Adrenal gland (tissue), 12 donors: ENCODE data around the gene COPZ1. TPM values are rescaled to one million over a fixed set of nuclear protein-coding genes. Genes with fewer than 3 reads are reported as not detected.
A peak's percentile ranks its signal among the peaks of the same experiment; 100 is the strongest.

ENCODE experiments used
- DNase-seq, 7 donors: peaks; one replicate each; pipeline ENCODE4 v3.0.0-alpha.2; 2019 to 2020
- H3K27ac ChIP-seq, 5 donors: fragments of 200-600 bp; sonication (generic) in 4 of 5; 1 replicate in 3 of 5; 2 replicates in 2 of 5; pipeline versions ENCODE4 v1.5.1 to v1.8.0; 2016 to 2020; ENCODE audit warnings: mild to moderate bottlenecking in 1 of 5
- H3K27me3 ChIP-seq: fragments of 200-600 bp; 2 replicates; pipeline ENCODE4 v1.8.0; 2021
- H3K36me3 ChIP-seq, 2 donors: fragments of 200-600 bp; replicated peaks in 1 of 2; 1 replicate in 1 of 2; 2 replicates in 1 of 2; pipeline versions ENCODE4 v1.5.1 to v1.8.0; 2018 to 2022
- H3K4me1 ChIP-seq, 2 donors: fragments of 200-600 bp; replicated peaks in 1 of 2; 1 replicate in 1 of 2; 2 replicates in 1 of 2; pipeline versions ENCODE4 v1.5.1 to v1.8.0; 2018 to 2021
- H3K4me3 ChIP-seq, 4 donors: fragments of 200-600 bp; sonication (generic) in 3 of 4; one replicate each; pipeline ENCODE4 v1.5.1; 2016 to 2018
- H3K9me3 ChIP-seq, 3 donors: fragments of 200-600 bp; sonication (generic) in 1 of 3; replicated peaks in 1 of 3; 1 replicate in 2 of 3; 2 replicates in 1 of 3; pipeline versions ENCODE4 v1.5.1 to v1.8.0; 2016 to 2021
- CTCF ChIP-seq, 6 experiments: fragments of 450-650 bp in 4 of 6; fragments of 200-600 bp in 2 of 6; sonication (generic) in 1 of 6; IDR thresholded peaks; 1 replicate in 5 of 6; 2 replicates in 1 of 6; pipeline versions ENCODE4 v1.5.1 to v1.8.0; 2016 to 2021; ENCODE audit warnings: antibody characterized with exemption in 6 of 6, mild to moderate bottlenecking in 2 of 6, moderate library complexity in 1 of 6
- POLR2A ChIP-seq, 2 donors: fragments of 450-650 bp; IDR thresholded peaks; one replicate each; pipeline ENCODE4 v1.6.1; 2017; ENCODE audit warnings: antibody characterized with exemption in 2 of 2, mild to moderate bottlenecking in 2 of 2, moderate library complexity in 1 of 2
- WGBS, 4 donors: extraction: QIAGEN DNeasy Blood & Tissue Kit in 2 of 4; methylation state at CpG; one replicate each; pipeline versions ENCODE4 v1.1.5 to v1.1.7; 2013 to 2017; 5-methylcytosine and 5-hydroxymethylcytosine counted together
- intact Hi-C, 2 donors: fragments of 100-400 bp; cut with DNase I; formaldehyde crosslinking; loops; one replicate each; pipeline versions ENCODE4 v1.14.1 to v1.15.0; 2022 to 2023
- polyA plus RNA-seq, 3 donors: library from polyadenylated mRNA; stranded (reverse); fragments of 200-250 nt in 2 of 3; fragments of 350-450 nt in 1 of 3; fragmentation: Illumina TruSeq in 1 of 3; extraction: RNeasy Lipid Tissue Mini Kit (QIAGEN cat#74804) in 1 of 3; gene quantifications; one replicate each; pipeline ENCODE4 v1.2.3, GENCODE V29; 2013 to 2014
- total RNA-seq, 9 donors: library from RNA; depleted of rRNA in 4 of 9; stranded (reverse); fragments of >200 nt in 4 of 9; fragments of 120-200 nt in 1 of 9; fragmentation: NEBNext Ultra II Directional in 1 of 9; extraction: Animal tissue kit (Norgen Biotek cat#: 25700) in 1 of 9; gene quantifications; one replicate each; pipeline versions ENCODE4 v1.1.0 to v1.2.4, GENCODE V29; 2013 to 2023
- donor health status: healthy with polysubstance abuse.
- donor health status: Bipolar disorder and iron deficiency.
- donor health status: DM: yes; HTN: yes; CAD: no.
- donor health status: DM: no; HTN: no; CAD: no.
- donor health status: DM: no; HTN: no; CAD: no.
- donor health status: DM: yes; HTN: yes; CAD: no.

The COPZ1 gene
- total and polyA plus RNA-seq, 12 donors, result 54.7 to 252 (median 152) TPM

GRCh38 chr12:54392485-54393206, 67.7 kb downstream of the COPZ1 start:
- no peaks in the 10 kb centered on the region for H3K27me3 ChIP-seq
- no peak overlapping the region for H3K4me3 ChIP-seq
- H3K36me3 ChIP-seq, result peaks cover 0 to 32% of the 10 kb centered on the region in 2 donors
- intact Hi-C loops, result no loop called here
- no peaks in the 10 kb centered on the region for H3K4me1 ChIP-seq
- H3K9me3 ChIP-seq, result no peaks in the 10 kb centered on the region
- no peak for DNase-seq
- no peak overlapping the region for H3K27ac ChIP-seq
- 85 to 89% (median 86%) methylated on average over 8 of the region's 8 CpGs for WGBS, 4 donors
- TF ChIP-seq POLR2A (IDR thresholded peaks at IDR 0.05), result no peak
- TF ChIP-seq CTCF (IDR thresholded peaks at IDR 0.05), result no peak

GRCh38 chr12:54393207-54393609, 68.3 kb downstream of the COPZ1 start:
- H3K27me3 ChIP-seq, result no peaks in the 10 kb centered on the region
- H3K27ac ChIP-seq, result no peak overlapping the region
- peaks cover 0 to 37% of the 10 kb centered on the region in 2 donors for H3K36me3 ChIP-seq
- H3K4me1 ChIP-seq, result no peaks in the 10 kb centered on the region
- TF ChIP-seq POLR2A (IDR thresholded peaks at IDR 0.05) (no peak), CTCF (IDR thresholded peaks at IDR 0.05) (no peak)
- DNase-seq, result no peak
- no peaks in the 10 kb centered on the region for H3K9me3 ChIP-seq
- 56 to 70% (median 61%) methylated on average over 5 to 6 of the region's 6 CpGs for WGBS, 4 donors
- no peak overlapping the region for H3K4me3 ChIP-seq
- intact Hi-C loops, result no loop called here

GRCh38 chr12:54393743-54394142, 68.8 kb downstream of the COPZ1 start:
- 64 to 79% (median 67%) methylated on average over 3 of the region's 3 CpGs for WGBS, 4 donors
- no peak overlapping the region for H3K4me3 ChIP-seq
- H3K36me3 ChIP-seq, result peaks cover 0 to 43% of the 10 kb centered on the region in 2 donors
- intact Hi-C loops, result no loop called here
- no peaks in the 10 kb centered on the region for H3K9me3 ChIP-seq
- no peaks in the 10 kb centered on the region for H3K4me1 ChIP-seq
- no peaks in the 10 kb centered on the region for H3K27me3 ChIP-seq
- DNase-seq, result no peak
- TF ChIP-seq POLR2A (IDR thresholded peaks at IDR 0.05) (no peak), CTCF (IDR thresholded peaks at IDR 0.05) (no peak)
- H3K27ac ChIP-seq, result no peak overlapping the region

GRCh38 chr12:54394281-54394719, 69.4 kb downstream of the COPZ1 start:
- H3K4me3 ChIP-seq, result no peak overlapping the region
- intact Hi-C loops, result no loop called here
- no peaks in the 10 kb centered on the region for H3K4me1 ChIP-seq
- H3K9me3 ChIP-seq, result no peaks in the 10 kb centered on the region
- H3K27me3 ChIP-seq, result no peaks in the 10 kb centered on the region
- DNase-seq, result peak in 3 of 7 donors; percentile 63 to 77 (median 64)
- H3K36me3 ChIP-seq, result peaks cover 0 to 48% of the 10 kb centered on the region in 2 donors
- peak; percentile 44 to 73 (median 62) for TF ChIP-seq CTCF (IDR thresholded peaks at IDR 0.05)
- TF ChIP-seq POLR2A (IDR thresholded peaks at IDR 0.05), result no peak
- WGBS, 4 donors, result 25 to 39% (median 31%) methylated on average over 4 of the region's 4 CpGs
- no peak overlapping the region for H3K27ac ChIP-seq
